GM19240 (cell line): Measurements from ENCODE around the gene SLC2A6.

Source experiments
- DNase-seq: peaks from one replicate; pipeline ENCODE4 v3.0.0; 2011; ENCODE audit warnings: low spot score; ENCODE audit not compliant: insufficient read length

SLC2A6 gene

GRCh38 chr9:133496861-133497842, 18.3 kb upstream of the SLC2A6 start:
- DNase-seq: no peak

GRCh38 chr9:133495327-133496293, 16.7 kb upstream of the SLC2A6 start:
- no peak for DNase-seq

GRCh38 chr9:133494636-133495326, 15.9 kb upstream of the SLC2A6 start:
- DNase-seq: no peak

GRCh38 chr9:133493845-133494540, 15.1 kb upstream of the SLC2A6 start:
- no peak for DNase-seq

GRCh38 chr9:133493428-133493827, 14.5 kb upstream of the SLC2A6 start:
- no peak for DNase-seq

- DNase-seq: no peak
Measured at GRCh38 chr9:133492061-133493021, 13.4 kb upstream of the SLC2A6 start.

- no peak for DNase-seq
Measured at GRCh38 chr9:133491656-133491925, 12.7 kb upstream of the SLC2A6 start.

GRCh38 chr9:133490865-133491655, 12.2 kb upstream of the SLC2A6 start:
- no peak for DNase-seq

GRCh38 chr9:133490201-133490681, 11.3 kb upstream of the SLC2A6 start:
- no peak for DNase-seq

- no peak for DNase-seq
Measured at GRCh38 chr9:133489253-133490190, 10.6 kb upstream of the SLC2A6 start.

GRCh38 chr9:133488686-133489252, 9.9 kb upstream of the SLC2A6 start:
- no peak for DNase-seq

GRCh38 chr9:133487331-133487725, 8.4 kb upstream of the SLC2A6 start:
- no peak for DNase-seq

- no peak for DNase-seq
Measured at GRCh38 chr9:133485531-133486260, 6.8 kb upstream of the SLC2A6 start.

- no peak for DNase-seq
Measured at GRCh38 chr9:133484671-133485437, 6.0 kb upstream of the SLC2A6 start.

GRCh38 chr9:133483611-133484010, 4.7 kb upstream of the SLC2A6 start:
- no peak for DNase-seq
